Mesenchymal stem cell (in vitro differentiated cells and primary cell): ENCODE measurements around the gene DAD1.

Experiments used
- DNase-seq: peaks from one replicate; pipeline ENCODE4 v3.0.0-alpha.2; 2013
- H2AFZ ChIP-seq: one replicate; pipeline ENCODE4 v1.6.1; 2013; ENCODE audit warnings: low read depth, mild to moderate bottlenecking, control low read depth, inconsistent platforms, low read length, moderate library complexity
- H2AK5ac ChIP-seq: 2 replicates; pipeline ENCODE4 v1.6.1; 2013; ENCODE audit warnings: low read length, moderate library complexity, mild to moderate bottlenecking, inconsistent platforms; ENCODE audit not compliant: severe bottlenecking
- H2BK120ac ChIP-seq: one replicate; pipeline ENCODE4 v1.6.1; 2013; ENCODE audit warnings: low read depth, mild to moderate bottlenecking, inconsistent platforms, low read length, moderate library complexity
- H2BK12ac ChIP-seq, 2 experiments: one replicate each; pipeline ENCODE4 v1.6.1; 2013; ENCODE audit warnings: inconsistent platforms in 2 of 2, low read length in 2 of 2, mild to moderate bottlenecking in 2 of 2, moderate library complexity in 2 of 2, control low read depth in 1 of 2
- H2BK15ac ChIP-seq: one replicate; pipeline ENCODE4 v1.6.1; 2013; ENCODE audit warnings: mild to moderate bottlenecking, low read depth, inconsistent platforms; ENCODE audit not compliant: poor library complexity, severe bottlenecking
- H2BK5ac ChIP-seq: 2 replicates; pipeline ENCODE4 v1.6.1; 2013; ENCODE audit warnings: low read depth, mild to moderate bottlenecking, low read length, control low read depth, inconsistent platforms; ENCODE audit not compliant: poor library complexity, severe bottlenecking
- H3K14ac ChIP-seq, 2 experiments: one replicate each; pipeline ENCODE4 v1.6.1; 2013; ENCODE audit warnings: inconsistent platforms in 2 of 2, low read length in 2 of 2, control low read depth in 1 of 2, mild to moderate bottlenecking in 1 of 2, moderate library complexity in 1 of 2
- H3K18ac ChIP-seq, 2 experiments: one replicate each; pipeline ENCODE4 v1.6.1; 2013; ENCODE audit warnings: inconsistent platforms in 2 of 2, low read length in 2 of 2, control low read depth in 1 of 2, low read depth in 1 of 2, mild to moderate bottlenecking in 1 of 2
- H3K23ac ChIP-seq, 2 experiments: one replicate each; pipeline ENCODE4 v1.6.1; 2013; ENCODE audit warnings: inconsistent platforms in 2 of 2, low read length in 2 of 2, mild to moderate bottlenecking in 2 of 2, moderate library complexity in 2 of 2, control low read depth in 1 of 2
- H3K27ac ChIP-seq: 2 replicates; pipeline ENCODE4 v1.5.1; 2013; ENCODE audit warnings: mild to moderate bottlenecking, moderate library complexity, low read length, control low read depth, inconsistent platforms; ENCODE audit not compliant: poor library complexity, severe bottlenecking
- H3K27me3 ChIP-seq, 2 experiments: 2 replicates each; pipeline versions ENCODE4 v1.6.1 to v1.7.0; 2013; ENCODE audit warnings: low read length in 2 of 2, mild to moderate bottlenecking in 2 of 2, moderate library complexity in 2 of 2, control low read depth in 1 of 2, inconsistent platforms in 1 of 2; ENCODE audit not compliant: control insufficient read depth in 1 of 2, insufficient read depth in 1 of 2
- H3K36me3 ChIP-seq, 2 experiments: 2 replicates each; pipeline versions ENCODE4 v1.6.1 to v1.7.0; 2013; ENCODE audit warnings: low read length in 2 of 2, control low read depth in 1 of 2, inconsistent platforms in 1 of 2, low read depth in 1 of 2, mild to moderate bottlenecking in 1 of 2; ENCODE audit not compliant: insufficient read depth in 2 of 2, control insufficient read depth in 1 of 2
- H3K4ac ChIP-seq, 2 experiments: one replicate each; pipeline ENCODE4 v1.6.1; 2013; ENCODE audit warnings: inconsistent platforms in 2 of 2, low read length in 2 of 2, mild to moderate bottlenecking in 2 of 2, moderate library complexity in 2 of 2, control low read depth in 1 of 2, low read depth in 1 of 2
- H3K4me1 ChIP-seq: 2 replicates; pipeline ENCODE4 v1.6.1; 2013; ENCODE audit warnings: low read depth, low read length, control low read depth; ENCODE audit not compliant: control insufficient read depth, insufficient read depth
- H3K4me2 ChIP-seq: 2 replicates; pipeline ENCODE4 v1.6.1; 2013; ENCODE audit warnings: low read length, mild to moderate bottlenecking, inconsistent platforms; ENCODE audit not compliant: poor library complexity, severe bottlenecking
- H3K4me3 ChIP-seq, 2 experiments: 2 replicates each; pipeline versions ENCODE4 v1.5.1 to v1.7.0; 2013; ENCODE audit warnings: low read length in 2 of 2, mild to moderate bottlenecking in 2 of 2, control low read depth in 1 of 2, low read depth in 1 of 2; ENCODE audit not compliant: insufficient read depth in 1 of 2
- H3K79me1 ChIP-seq: replicated peaks from 2 replicates; pipeline ENCODE4 v1.6.1; 2013; ENCODE audit warnings: mild to moderate bottlenecking, control low read depth, low read length, inconsistent platforms; ENCODE audit not compliant: poor library complexity, severe bottlenecking
- H3K9ac ChIP-seq: 2 replicates; pipeline ENCODE4 v1.7.0; 2013; ENCODE audit warnings: mild to moderate bottlenecking, low read length, moderate library complexity
- H3K9me3 ChIP-seq: 2 replicates; pipeline ENCODE4 v1.7.0; 2013; ENCODE audit warnings: mild to moderate bottlenecking, low read length; ENCODE audit not compliant: control insufficient read depth
- H4K8ac ChIP-seq: one replicate; pipeline ENCODE4 v1.6.1; 2013; ENCODE audit warnings: inconsistent platforms, mild to moderate bottlenecking, low read length, moderate library complexity
- H4K91ac ChIP-seq: one replicate; pipeline ENCODE4 v1.6.1; 2013; ENCODE audit warnings: mild to moderate bottlenecking, low read length, inconsistent platforms
- whole genome bisulfite sequencing: methylation state at CpG from one replicate; pipeline ENCODE4 v1.1.7; 2013; ENCODE audit warnings: mixed read lengths; 5-methylcytosine and 5-hydroxymethylcytosine counted together

DAD1 gene

DNA sequence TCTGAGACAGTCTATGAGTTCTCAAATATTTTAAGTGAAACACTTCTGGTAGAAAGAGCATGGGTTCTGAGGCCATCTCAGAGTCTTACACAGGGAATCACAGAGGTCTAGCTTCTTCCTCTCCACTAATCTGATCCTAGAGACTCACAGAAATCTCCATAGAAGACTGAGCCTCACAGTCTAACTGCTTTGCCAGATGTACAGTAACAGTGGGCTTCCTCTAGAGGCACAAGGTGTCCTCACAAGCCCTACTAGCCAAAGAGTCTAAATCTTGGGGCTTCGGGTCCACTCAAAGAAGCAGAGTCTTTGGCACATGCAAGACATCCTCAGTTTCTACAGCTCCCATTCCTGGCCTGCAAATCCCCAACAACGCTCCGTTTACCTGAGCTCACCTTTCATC, 41.0 kb upstream of the DAD1 start:
- Histone ChIP-seq H2BK120ac (no peak overlapping the region), H2BK15ac (no peak overlapping the region), H2AFZ (no peak overlapping the region), H3K4me3 (no peak overlapping the region), H3K36me3 (no peaks in the 10 kb centered on the region), H2BK5ac (no peak overlapping the region), H3K4me2 (no peak overlapping the region), H3K79me1 (no peaks in the 10 kb centered on the region), H4K8ac (no peak overlapping the region), H3K9ac (no peak overlapping the region), H4K91ac (no peak overlapping the region), H3K4ac (no peak overlapping the region), H3K27me3 (peaks cover 0 to 4% of the 10 kb centered on the region in 2 experiments), H3K18ac (no peak overlapping the region), H3K9me3 (no peaks in the 10 kb centered on the region), H3K23ac (no peak overlapping the region), H2AK5ac (no peak overlapping the region), H3K4me1 (no peaks in the 10 kb centered on the region), H3K27ac (no peak overlapping the region), H2BK12ac (no peak overlapping the region), H3K14ac (no peak overlapping the region)
- 100% methylated on average over 1 of the region's 3 CpGs for WGBS
- DNase-seq: no peak

DNA sequence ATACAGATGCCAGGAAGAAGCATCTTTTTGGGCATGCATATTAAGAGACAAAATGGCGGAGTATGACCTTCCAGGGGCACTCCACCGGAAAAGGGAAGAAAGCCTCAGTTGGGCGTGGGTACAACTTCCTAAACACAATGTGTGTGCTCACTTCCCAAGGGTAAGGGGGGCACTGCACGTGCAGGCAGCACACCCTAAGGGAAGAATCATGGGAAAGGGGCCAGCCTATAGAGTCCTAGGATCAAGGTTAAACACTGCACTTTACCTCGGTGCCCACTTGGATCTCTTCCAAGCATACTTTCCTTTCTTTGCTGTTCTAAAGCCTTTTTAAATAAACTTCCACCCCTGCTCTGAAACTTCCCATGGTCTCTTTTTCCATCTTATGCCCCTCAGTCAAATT, 40.3 kb upstream of the DAD1 start:
- peaks cover 0 to 4% of the 10 kb centered on the region in 2 experiments for H3K27me3 ChIP-seq
- H3K4me2 ChIP-seq: no peak overlapping the region
- H3K27ac ChIP-seq: no peak overlapping the region
- H4K8ac ChIP-seq: no peak overlapping the region
- H3K36me3 ChIP-seq: no peaks in the 10 kb centered on the region
- H4K91ac ChIP-seq: no peak overlapping the region
- H3K23ac ChIP-seq: no peak overlapping the region
- no peak overlapping the region for H3K4ac ChIP-seq
- H3K4me1 ChIP-seq: no peaks in the 10 kb centered on the region
- no peak overlapping the region for H3K9ac ChIP-seq
- no peak overlapping the region for H2BK12ac ChIP-seq
- no peak overlapping the region for H2AK5ac ChIP-seq
- H2BK15ac ChIP-seq: no peak overlapping the region
- no peaks in the 10 kb centered on the region for H3K9me3 ChIP-seq
- WGBS: 84% methylated on average over 5 of the region's 5 CpGs
- no peak overlapping the region for H3K18ac ChIP-seq
- no peaks in the 10 kb centered on the region for H3K79me1 ChIP-seq
- no peak overlapping the region for H2BK120ac ChIP-seq
- no peak for DNase-seq
- H3K4me3 ChIP-seq: no peak overlapping the region
- H3K14ac ChIP-seq: no peak overlapping the region
- no peak overlapping the region for H2AFZ ChIP-seq
- H2BK5ac ChIP-seq: no peak overlapping the region

DNA sequence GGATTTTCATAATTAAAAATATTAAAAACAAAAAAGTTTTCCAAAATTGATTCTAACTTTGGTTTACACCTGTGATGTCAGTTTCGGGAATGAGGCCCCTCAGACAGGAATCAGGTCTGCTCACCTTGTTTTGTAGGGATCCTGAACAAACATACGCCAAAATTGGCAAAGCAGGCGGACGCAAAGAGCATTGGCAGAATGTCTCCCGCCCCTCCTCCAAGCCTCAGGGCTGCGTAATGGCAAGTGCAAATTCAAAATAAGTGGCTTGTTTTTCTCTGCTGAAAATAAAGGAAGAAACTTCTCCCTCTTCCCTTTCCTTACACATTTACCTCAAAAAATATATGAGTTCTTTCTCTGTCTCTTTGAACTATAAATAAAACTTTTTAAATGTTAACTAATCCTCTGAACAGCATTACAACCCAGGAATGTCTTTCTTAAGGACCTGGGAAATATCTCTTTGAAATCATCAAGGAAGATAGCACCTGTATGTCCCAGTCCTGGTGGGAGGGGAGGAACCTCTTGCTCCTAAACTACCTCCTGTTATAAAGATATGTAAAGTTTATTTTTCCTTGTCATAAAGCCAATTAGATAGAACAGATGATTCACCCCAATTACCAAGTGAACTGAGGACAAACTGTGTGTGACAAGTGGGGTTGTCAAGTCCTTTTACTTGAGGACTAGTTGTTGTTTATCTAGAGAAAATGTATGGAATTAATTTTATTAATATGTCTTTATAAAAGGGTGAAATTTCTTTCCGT, 38.7 kb upstream of the DAD1 start:
- no peak overlapping the region for H3K14ac ChIP-seq
- H2BK12ac ChIP-seq: no peak overlapping the region
- no peak overlapping the region for H3K23ac ChIP-seq
- no peak overlapping the region for H3K18ac ChIP-seq
- no peak overlapping the region for H2BK120ac ChIP-seq
- no peak overlapping the region for H2BK5ac ChIP-seq
- H4K91ac ChIP-seq: no peak overlapping the region
- H2BK15ac ChIP-seq: no peak overlapping the region
- H3K9me3 ChIP-seq: no peaks in the 10 kb centered on the region
- no peak overlapping the region for H3K9ac ChIP-seq
- H3K4ac ChIP-seq: no peak overlapping the region
- no peaks in the 10 kb centered on the region for H3K79me1 ChIP-seq
- H4K8ac ChIP-seq: no peak overlapping the region
- H2AK5ac ChIP-seq: no peak overlapping the region
- 84% methylated on average over 6 of the region's 7 CpGs for WGBS
- H2AFZ ChIP-seq: no peak overlapping the region
- no peaks in the 10 kb centered on the region for H3K36me3 ChIP-seq
- H3K27me3 ChIP-seq: peaks cover 0 to under 1% of the 10 kb centered on the region in 2 experiments
- no peak overlapping the region for H3K4me3 ChIP-seq
- H3K4me1 ChIP-seq: no peaks in the 10 kb centered on the region
- DNase-seq: no peak
- H3K27ac ChIP-seq: no peak overlapping the region
- no peak overlapping the region for H3K4me2 ChIP-seq

DNA sequence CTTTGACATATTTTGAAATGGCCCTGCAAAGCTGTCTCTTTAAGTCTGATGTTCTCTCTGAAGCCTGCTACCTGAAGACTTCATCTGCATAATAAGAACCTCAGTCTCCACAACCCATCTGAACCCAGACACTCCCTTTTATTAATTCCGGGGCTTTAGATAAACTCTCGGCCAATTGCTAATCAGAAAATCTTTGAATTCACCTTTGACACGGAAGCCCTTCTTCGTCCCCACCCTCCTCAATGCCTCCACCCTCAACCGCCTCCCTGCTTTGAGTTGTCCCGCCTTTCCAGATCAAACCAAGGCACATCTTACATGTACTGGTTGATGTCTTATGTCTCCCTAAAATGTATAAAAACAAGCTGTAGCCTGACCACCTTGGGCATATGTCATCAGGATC, 37.6 kb upstream of the DAD1 start:
- Histone ChIP-seq H2BK12ac (no peak overlapping the region), H3K27ac (no peak overlapping the region), H3K4me1 (peaks cover 3% of the 10 kb centered on the region), H2AK5ac (no peak overlapping the region), H3K79me1 (no peaks in the 10 kb centered on the region), H3K9ac (no peak overlapping the region), H3K14ac (no peak overlapping the region), H2BK120ac (no peak overlapping the region), H3K36me3 (no peaks in the 10 kb centered on the region), H3K18ac (no peak overlapping the region), H3K9me3 (no peaks in the 10 kb centered on the region), H3K4ac (no peak overlapping the region), H2AFZ (no peak overlapping the region), H2BK5ac (no peak overlapping the region), H4K91ac (no peak overlapping the region), H3K23ac (no peak overlapping the region), H3K4me3 (no peak overlapping the region), H2BK15ac (no peak overlapping the region), H3K4me2 (no peak overlapping the region), H4K8ac (no peak overlapping the region), H3K27me3 (no peaks in the 10 kb centered on the region)
- 85% methylated on average over 6 of the region's 6 CpGs for WGBS
- no peak for DNase-seq
